ENCODE results near the gene UAP1L1. TPM values are rescaled to one million over a fixed set of nuclear protein-coding genes. Genes with fewer than 3 reads are reported as not detected.

UAP1L1 gene
- total RNA-seq, 1 donor from 2014 or later: 11.7 TPM

DNA sequence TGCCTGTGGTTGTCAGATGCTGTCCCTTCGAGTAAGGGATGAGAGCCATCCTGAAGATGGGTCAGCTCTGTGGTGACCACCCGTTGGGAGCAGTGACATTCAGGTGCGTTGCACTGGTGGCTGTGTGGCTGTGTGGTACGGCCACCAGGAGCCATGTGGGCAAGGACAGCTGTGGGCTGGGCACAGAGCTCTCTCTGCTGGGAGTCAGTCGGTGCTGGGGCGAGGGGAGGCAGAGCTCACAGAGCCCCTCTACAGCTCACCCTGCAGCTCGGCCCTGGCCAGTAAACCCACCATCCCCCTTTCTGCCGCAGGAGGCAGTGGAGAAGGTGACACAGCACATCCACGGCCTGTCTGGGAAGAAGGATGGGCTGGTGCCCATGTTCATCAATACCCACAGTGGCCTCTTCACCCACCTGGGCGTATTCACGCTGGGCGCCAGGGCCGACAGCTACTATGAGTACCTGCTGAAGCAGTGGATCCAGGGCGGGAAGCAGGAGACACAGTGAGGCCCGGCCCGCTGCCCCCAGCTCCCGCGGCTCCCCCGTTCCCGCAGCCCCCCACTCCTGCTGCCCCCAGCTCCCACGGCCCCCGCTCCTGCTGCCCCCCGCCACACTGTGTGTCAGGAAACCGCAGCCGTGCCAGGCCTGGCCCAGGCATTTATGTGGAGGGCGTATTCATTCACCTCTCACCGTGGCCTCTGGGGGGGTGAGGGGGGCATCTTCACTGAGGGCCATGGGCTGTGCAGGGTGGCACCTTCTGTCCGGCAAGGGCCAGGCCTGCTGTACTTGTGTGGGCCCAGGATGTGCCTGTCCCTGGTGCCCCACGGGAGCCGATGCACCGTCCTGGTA, 28.7 kb downstream of the UAP1L1 start:
- TF ChIP-seq CTCF (IDR thresholded peaks at IDR 0.05; ENCODE audit: insufficient read depth, low read length, poor library complexity, severe bottlenecking): no peak
- no peak for DNase-seq (ENCODE audit: low read depth)
- no peak overlapping the region for H3K4me3 ChIP-seq (ENCODE audit: low read depth, low read length)
- no peaks in the 10 kb centered on the region for H3K27me3 ChIP-seq (ENCODE audit: control insufficient read depth, insufficient read depth, low read length)
- peaks cover 5% of the 10 kb centered on the region for H3K36me3 ChIP-seq (ENCODE audit: control insufficient read depth, insufficient read depth, low read length)

DNA sequence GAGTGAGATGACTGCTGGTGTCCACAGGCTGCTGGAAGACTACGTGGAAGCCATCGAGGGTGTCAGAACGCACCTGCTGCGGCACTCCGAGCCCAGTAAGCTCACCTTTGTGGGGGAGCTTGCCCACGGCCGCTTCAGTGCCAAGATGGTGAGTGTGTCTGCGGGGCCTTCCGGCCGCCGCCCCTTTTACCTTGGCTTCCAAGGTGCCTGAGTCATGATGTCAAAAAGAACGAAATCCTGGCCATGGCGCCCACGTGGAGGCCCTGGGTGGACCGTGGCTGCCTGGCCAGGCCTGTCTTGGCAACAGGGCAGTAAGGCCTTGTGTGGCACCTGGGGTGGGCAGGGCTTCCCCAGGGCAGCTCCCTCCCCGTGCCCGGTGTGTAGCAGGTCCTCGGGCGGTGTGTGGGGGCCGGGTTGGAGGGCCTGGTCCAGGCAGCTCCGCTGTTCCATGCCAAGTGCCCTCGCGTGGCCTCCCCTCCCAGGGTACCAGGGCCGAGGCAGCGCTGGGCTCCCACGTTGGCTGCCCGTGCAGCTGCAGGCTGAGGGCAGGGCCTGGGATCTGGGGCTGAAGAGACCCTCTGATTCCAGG, 29.4 kb downstream of the UAP1L1 start:
- Histone ChIP-seq H3K27me3 (ENCODE audit: control insufficient read depth, insufficient read depth, low read length) (no peaks in the 10 kb centered on the region), H3K36me3 (ENCODE audit: control insufficient read depth, insufficient read depth, low read length) (peaks cover 4% of the 10 kb centered on the region), H3K4me3 (ENCODE audit: low read depth, low read length) (no peak overlapping the region)
- no peak for DNase-seq (ENCODE audit: low read depth)
- no peak for TF ChIP-seq CTCF (IDR thresholded peaks at IDR 0.05; ENCODE audit: insufficient read depth, low read length, poor library complexity, severe bottlenecking)

DNA sequence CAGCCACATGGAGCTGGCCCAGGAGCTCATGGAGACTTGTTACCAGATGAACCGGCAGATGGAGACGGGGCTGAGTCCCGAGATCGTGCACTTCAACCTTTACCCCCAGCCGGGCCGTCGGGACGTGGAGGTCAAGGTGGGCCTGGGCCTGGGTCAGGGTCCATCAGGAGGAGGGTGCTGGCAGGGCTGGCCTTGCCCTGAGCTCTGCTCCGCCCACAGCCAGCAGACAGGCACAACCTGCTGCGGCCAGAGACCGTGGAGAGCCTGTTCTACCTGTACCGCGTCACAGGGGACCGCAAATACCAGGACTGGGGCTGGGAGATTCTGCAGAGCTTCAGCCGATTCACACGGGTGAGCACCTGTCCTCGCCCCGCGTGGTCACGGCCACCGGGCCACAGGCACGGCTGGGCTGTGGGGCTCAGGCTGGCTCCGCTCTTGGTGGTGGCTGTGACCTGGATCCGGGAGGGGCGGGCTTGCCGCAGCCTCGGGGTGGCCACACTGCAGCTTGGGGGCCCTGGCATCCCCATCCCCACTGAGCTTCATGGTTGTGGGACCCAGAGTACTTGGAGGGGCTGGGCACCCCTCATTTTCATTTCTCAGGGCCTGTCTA, 30.1 kb downstream of the UAP1L1 start:
- H3K36me3 ChIP-seq (ENCODE audit: control insufficient read depth, insufficient read depth, low read length): peaks cover 1% of the 10 kb centered on the region
- no peak for DNase-seq (ENCODE audit: low read depth)
- TF ChIP-seq CTCF (IDR thresholded peaks at IDR 0.05; ENCODE audit: insufficient read depth, low read length, poor library complexity, severe bottlenecking): no peak

GRCh38 chr9:137107982-137108381, 30.7 kb downstream of the UAP1L1 start:
- no peak for DNase-seq (ENCODE audit: low read depth)
- TF ChIP-seq CTCF (IDR thresholded peaks at IDR 0.05; ENCODE audit: insufficient read depth, low read length, poor library complexity, severe bottlenecking): no peak
- H3K4me3 ChIP-seq (ENCODE audit: low read depth, low read length): no peak overlapping the region
- H3K27me3 ChIP-seq (ENCODE audit: control insufficient read depth, insufficient read depth, low read length): no peaks in the 10 kb centered on the region
- H3K36me3 ChIP-seq (ENCODE audit: control insufficient read depth, insufficient read depth, low read length): peaks cover 1% of the 10 kb centered on the region

More for the DNA sequence above, 30.1 kb downstream of the UAP1L1 start:
- Histone ChIP-seq H3K4me3 (ENCODE audit: low read depth, low read length) (no peak overlapping the region), H3K27me3 (ENCODE audit: control insufficient read depth, insufficient read depth, low read length) (no peaks in the 10 kb centered on the region)

- TF ChIP-seq CTCF (IDR thresholded peaks at IDR 0.05; ENCODE audit: insufficient read depth, low read length, poor library complexity, severe bottlenecking): no peak
- no peak for DNase-seq (ENCODE audit: low read depth)
- no peak overlapping the region for H3K4me3 ChIP-seq (ENCODE audit: low read depth, low read length)
- no peaks in the 10 kb centered on the region for H3K27me3 ChIP-seq (ENCODE audit: control insufficient read depth, insufficient read depth, low read length)
- H3K36me3 ChIP-seq (ENCODE audit: control insufficient read depth, insufficient read depth, low read length): peaks cover 1% of the 10 kb centered on the region
Observed at GRCh38 chr9:137108608-137109249, 31.4 kb downstream of the UAP1L1 start.

All from kidney epithelial cell (primary cell).